Endothelial cell (in vitro differentiated cells): ENCODE measurements around the gene NID2. TPM values are rescaled to one million over a fixed set of nuclear protein-coding genes. Genes with fewer than 3 reads are reported as not detected.

Source experiments
- DNase-seq: peaks from one replicate; pipeline ENCODE4 v3.0.0; 2021; ENCODE audit warnings: low spot score
- H3K27ac Mint-ChIP-seq: one replicate; pipeline ENCODE4 v1.8.0; 2021; ENCODE audit warnings: mixed read lengths, inconsistent platforms; ENCODE audit not compliant: unreplicated experiment
- H3K27me3 Mint-ChIP-seq: one replicate; pipeline ENCODE4 v1.8.0; 2021; ENCODE audit warnings: mild to moderate bottlenecking, moderate library complexity, mixed read lengths, inconsistent platforms; ENCODE audit not compliant: unreplicated experiment
- H3K36me3 Mint-ChIP-seq: one replicate; pipeline ENCODE4 v1.8.0; 2021; ENCODE audit warnings: mild to moderate bottlenecking, low read depth, mixed read lengths, inconsistent platforms; ENCODE audit not compliant: unreplicated experiment
- H3K4me1 Mint-ChIP-seq: one replicate; pipeline ENCODE4 v1.8.0; 2021; ENCODE audit warnings: mild to moderate bottlenecking, mixed read lengths, inconsistent platforms; ENCODE audit not compliant: unreplicated experiment
- H3K4me3 Mint-ChIP-seq: one replicate; pipeline ENCODE4 v1.8.0; 2021; ENCODE audit warnings: mild to moderate bottlenecking, mixed read lengths, inconsistent platforms; ENCODE audit not compliant: unreplicated experiment
- H3K9me3 Mint-ChIP-seq: one replicate; pipeline ENCODE4 v1.8.0; 2021; ENCODE audit warnings: mixed read lengths, inconsistent platforms; ENCODE audit not compliant: unreplicated experiment
- CTCF ChIP-seq: fragments of 200-600 bp; sonication (generic); IDR thresholded peaks from one replicate; pipeline ENCODE4 v1.5.0; 2021; ENCODE audit warnings: antibody characterized with exemption; ENCODE audit not compliant: unreplicated experiment
- total RNA-seq: library from RNA; stranded (reverse); fragmentation: NEBNext Ultra II Directional; extraction: Animal tissue kit (Norgen Biotek cat#: 25700); gene quantifications from one replicate; pipeline ENCODE4 v1.2.1, GENCODE V29; 2021; ENCODE audit not compliant: unreplicated experiment

The NID2 gene
- total RNA-seq, 1 donor from 2014 or later = 80.8 TPM

GRCh38 chr14:52025310-52025709 lies 43.5 kb downstream of the NID2 start:
- Mint-ChIP-seq H3K9me3 (no peaks in the 10 kb centered on the region), H3K4me1 (peaks cover 61% of the 10 kb centered on the region), H3K4me3 (no peak overlapping the region), H3K27me3 (peaks cover 2% of the 10 kb centered on the region), H3K36me3 (peaks cover 4% of the 10 kb centered on the region), H3K27ac (no peak overlapping the region)
- no peak for DNase-seq
- TF ChIP-seq CTCF = no peak

- no peak for DNase-seq
- TF ChIP-seq CTCF = no peak
- Mint-ChIP-seq H3K4me1 (peaks cover 66% of the 10 kb centered on the region), H3K4me3 (no peak overlapping the region), H3K27me3 (peaks cover 2% of the 10 kb centered on the region), H3K36me3 (peaks cover 3% of the 10 kb centered on the region), H3K27ac (no peak overlapping the region), H3K9me3 (no peaks in the 10 kb centered on the region)
These were observed 45.3 kb downstream of the NID2 start for GRCh38 chr14:52023518-52023917.

DNA sequence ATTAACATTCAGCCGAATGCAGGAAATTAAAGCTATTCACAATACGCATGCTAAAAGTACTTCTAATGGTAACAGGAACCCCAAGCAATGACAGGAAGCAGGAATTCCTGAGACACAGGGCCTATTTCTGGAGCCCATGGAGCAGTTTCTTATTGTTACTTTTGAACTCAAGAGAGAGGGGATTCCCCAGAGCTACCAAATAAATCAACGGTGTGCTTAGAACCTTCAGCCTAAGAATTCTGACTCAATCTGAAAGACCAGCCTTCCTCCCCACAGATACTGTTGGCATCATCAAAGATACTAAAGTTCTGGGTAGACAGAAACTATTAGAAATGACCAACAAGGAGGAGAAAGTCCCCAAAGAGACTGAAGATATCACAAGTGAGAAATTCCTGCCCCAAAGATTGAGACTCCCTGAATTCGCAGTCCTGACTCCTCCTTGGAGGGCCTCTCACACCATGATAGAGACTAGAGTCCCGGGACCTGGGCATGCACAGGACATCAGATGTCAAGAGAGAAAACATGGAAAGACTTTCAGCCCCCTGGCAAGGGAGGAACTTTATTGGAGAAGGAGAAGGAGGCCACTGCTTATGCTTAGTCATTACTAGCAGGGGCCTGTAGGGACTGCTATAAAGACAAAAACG lies 46.8 kb downstream of the NID2 start:
- no peak overlapping the region for H3K4me3 Mint-ChIP-seq
- DNase-seq = no peak
- no peaks in the 10 kb centered on the region for H3K9me3 Mint-ChIP-seq
- H3K4me1 Mint-ChIP-seq = peaks cover 75% of the 10 kb centered on the region
- no peak for TF ChIP-seq CTCF
- no peaks in the 10 kb centered on the region for H3K36me3 Mint-ChIP-seq
- peaks cover 7% of the 10 kb centered on the region for H3K27me3 Mint-ChIP-seq
- peak overlapping the region; percentile 97 for H3K27ac Mint-ChIP-seq

DNA sequence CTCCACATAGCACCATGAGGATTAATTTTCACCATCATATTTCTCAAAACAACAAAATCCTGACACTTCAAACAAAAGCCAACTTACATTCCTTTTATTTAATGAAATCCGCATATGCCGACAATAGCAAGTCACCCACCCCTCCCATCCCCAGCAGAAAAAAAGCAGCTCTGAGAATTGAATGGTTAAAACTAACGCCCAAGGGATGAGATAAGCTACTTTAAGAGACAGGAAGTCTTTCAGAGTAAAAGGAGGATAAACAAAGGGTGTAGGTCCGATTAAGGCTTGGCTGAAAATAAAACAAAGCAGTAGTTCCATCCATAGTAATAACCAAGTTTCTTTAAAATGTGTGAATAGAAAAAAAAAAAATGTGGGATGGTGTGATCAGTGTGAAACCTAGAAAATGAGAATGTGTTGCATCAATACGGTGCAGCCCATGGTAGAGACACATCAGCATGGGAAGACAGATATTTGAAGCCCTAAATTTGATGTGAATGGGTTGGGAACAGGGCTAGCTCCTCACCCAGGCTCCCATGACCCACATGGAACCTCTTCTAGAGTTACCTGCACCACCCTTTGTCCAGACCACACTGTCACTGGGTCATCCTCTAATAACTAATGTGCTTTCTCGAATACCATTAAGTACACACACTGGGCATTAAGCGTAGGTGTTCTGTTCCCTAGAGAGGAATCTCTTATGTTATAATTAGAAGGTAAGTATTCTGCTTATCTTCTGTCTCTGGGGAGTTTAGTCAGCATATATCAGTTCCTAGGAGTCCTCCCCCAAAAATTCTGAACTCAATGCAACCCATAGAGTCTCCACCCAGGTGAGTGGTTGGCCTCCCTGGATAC lies 47.8 kb downstream of the NID2 start:
- no peaks in the 10 kb centered on the region for H3K36me3 Mint-ChIP-seq
- no peak for TF ChIP-seq CTCF
- H3K27me3 Mint-ChIP-seq = peaks cover 10% of the 10 kb centered on the region
- peaks cover 79% of the 10 kb centered on the region for H3K4me1 Mint-ChIP-seq
- DNase-seq = no peak
- H3K27ac Mint-ChIP-seq = peak overlapping the region; percentile 97
- H3K4me3 Mint-ChIP-seq = peak overlapping the region; percentile 25
- H3K9me3 Mint-ChIP-seq = no peaks in the 10 kb centered on the region
